CD8-positive, alpha-beta memory T cell (primary cell): ENCODE data around the gene ATP6V1E1. TPM values are rescaled to one million over a fixed set of nuclear protein-coding genes. Genes with fewer than 3 reads are reported as not detected.
"Not testable (repeated sequence)": the region's sequence is repeated elsewhere in the genome, so short reads cannot be mapped to it uniquely, and the experiment has no call there.

Experiments
- CTCF ChIA-PET: fragments of 350-600 bp; sonication (Branson Sonifier 250); formaldehyde crosslinking; loops from one replicate; lab custom pipeline; 2021; ENCODE audit warnings: antibody characterized with exemption; lab: Charles Lee
- POLR2A ChIA-PET: fragments of 350-600 bp; sonication (Branson Sonifier 250); formaldehyde crosslinking; loops from one replicate; lab custom pipeline; 2021; ENCODE audit warnings: antibody characterized with exemption; lab: Charles Lee
- DNase-seq, 5 donors: peaks; one replicate each; pipeline versions ENCODE4 v3.0.0 to v3.0.0-alpha.2; 2020 to 2022; ENCODE audit warnings: mixed read lengths in 1 of 5
- H3K27ac ChIP-seq: one replicate; pipeline ENCODE4 v1.7.0; 2013; ENCODE audit warnings: low read depth, mild to moderate bottlenecking, low read length, moderate library complexity
- H3K27me3 ChIP-seq: 2 replicates; pipeline ENCODE4 v1.7.0; 2013; ENCODE audit warnings: low read length, mild to moderate bottlenecking; ENCODE audit not compliant: insufficient read depth, poor library complexity, severe bottlenecking
- H3K36me3 ChIP-seq: 2 replicates; pipeline ENCODE4 v1.7.0; 2013; ENCODE audit warnings: mild to moderate bottlenecking, low read length, moderate library complexity; ENCODE audit not compliant: insufficient read depth
- H3K4me1 ChIP-seq: 2 replicates; pipeline ENCODE4 v1.7.0; 2013; ENCODE audit warnings: mild to moderate bottlenecking, low read length, moderate library complexity; ENCODE audit not compliant: insufficient read depth
- H3K4me3 ChIP-seq: 2 replicates; pipeline ENCODE4 v1.7.0; 2013; ENCODE audit warnings: mild to moderate bottlenecking, low read length
- H3K9me3 ChIP-seq: 2 replicates; pipeline ENCODE4 v1.7.0; 2013; ENCODE audit warnings: mild to moderate bottlenecking, low read length
- H3K27ac Mint-ChIP-seq, 8 donors: one replicate each; pipeline ENCODE4 v1.8.0; 2020 to 2021; ENCODE audit warnings: mixed read lengths in 8 of 8, mild to moderate bottlenecking in 6 of 8, inconsistent platforms in 3 of 8, moderate library complexity in 3 of 8
- H3K27me3 Mint-ChIP-seq, 2 donors: one replicate each; pipeline ENCODE4 v1.8.0; 2020 to 2021; ENCODE audit warnings: mixed read lengths in 2 of 2, mild to moderate bottlenecking in 1 of 2, moderate library complexity in 1 of 2
- H3K36me3 Mint-ChIP-seq, 3 donors: one replicate each; pipeline ENCODE4 v1.8.0; 2020 to 2021; ENCODE audit warnings: mixed read lengths in 3 of 3, inconsistent platforms in 1 of 3, mild to moderate bottlenecking in 1 of 3
- H3K4me1 Mint-ChIP-seq, 3 donors: one replicate each; pipeline ENCODE4 v1.8.0; 2020 to 2021; ENCODE audit warnings: mixed read lengths in 3 of 3, inconsistent platforms in 1 of 3, mild to moderate bottlenecking in 1 of 3
- H3K4me3 Mint-ChIP-seq, 7 donors: one replicate each; pipeline ENCODE4 v1.8.0; 2020 to 2021; ENCODE audit warnings: mixed read lengths in 7 of 7, mild to moderate bottlenecking in 6 of 7, moderate library complexity in 4 of 7, inconsistent platforms in 2 of 7
- H3K9me3 Mint-ChIP-seq, 5 donors: one replicate each; pipeline ENCODE4 v1.8.0; 2020 to 2022; ENCODE audit warnings: mixed read lengths in 5 of 5, mild to moderate bottlenecking in 3 of 5, moderate library complexity in 2 of 5, inconsistent platforms in 1 of 5
- polyA plus RNA-seq: library from polyadenylated mRNA; unstranded; fragments of 300-500 nt; fragmentation: Illumina TruSeq; gene quantifications from one replicate; pipeline ENCODE4 v1.2.3, GENCODE V29; 2021
- total RNA-seq, 2 experiments: library from RNA; stranded (reverse); gene quantifications; one replicate each; pipeline ENCODE4 v1.2.3, GENCODE V29; 2021

Gene ATP6V1E1
- total and polyA plus RNA-seq, 3 experiments from 2014 or later, result 96.0 to 119 (median 97.6) TPM

DNA sequence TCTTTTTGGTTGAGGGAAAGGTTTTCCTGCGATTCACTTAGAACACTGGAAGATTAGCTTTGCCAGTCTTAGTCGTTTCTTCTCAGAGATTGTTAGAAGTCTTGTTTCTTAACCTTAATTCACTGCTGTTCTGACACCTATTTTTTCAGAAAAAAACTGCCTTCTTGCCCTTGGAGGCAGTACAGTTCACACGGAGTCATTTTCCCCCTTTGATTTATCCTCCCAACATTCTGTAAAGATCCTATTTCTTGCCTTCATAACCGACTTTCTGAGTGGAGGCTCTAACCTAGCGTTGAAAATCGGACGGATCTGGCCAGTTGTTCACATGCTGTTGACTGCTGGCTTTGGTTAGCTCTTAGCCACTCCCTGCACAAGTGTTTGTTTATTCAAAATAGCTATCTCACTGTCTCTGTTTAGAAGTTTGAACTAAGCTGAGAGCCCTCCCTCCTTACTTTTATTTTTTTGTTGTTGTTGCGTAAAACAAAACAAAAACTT lies 10.7 kb upstream of the ATP6V1E1 start:
- peak overlapping the region; percentile 97 for H3K27ac ChIP-seq
- Mint-ChIP-seq H3K9me3 (no peaks in the 10 kb centered on the region), H3K4me3 (peak overlapping the region; percentile 87 to 97 (median 89)), H3K36me3 (peaks cover 0 to 25% (median 4%) of the 10 kb centered on the region in 3 donors), H3K4me1 (peaks cover 22 to 39% (median 29%) of the 10 kb centered on the region in 3 donors), H3K27me3 (peaks cover 0 to 2% of the 10 kb centered on the region in 2 donors), H3K27ac (peak overlapping the region; percentile 95 to 100 (median 98))
- H3K4me1 ChIP-seq, result peaks cover 25% of the 10 kb centered on the region
- no peaks in the 10 kb centered on the region for H3K9me3 ChIP-seq
- H3K36me3 ChIP-seq, result no peaks in the 10 kb centered on the region
- DNase-seq, result peak in 1 of 5 donors; percentile 24
- ChIA-PET CTCF (no interaction called here), POLR2A (interaction anchor here (0.7 to 1.1 kb wide), 3 partner anchors 11 to 438 kb away, joined by 3 to 4 read pairs (median 3); no protein-coding TSS in a partner anchor)
- peak overlapping the region; percentile 85 for H3K4me3 ChIP-seq
- no peaks in the 10 kb centered on the region for H3K27me3 ChIP-seq

DNA sequence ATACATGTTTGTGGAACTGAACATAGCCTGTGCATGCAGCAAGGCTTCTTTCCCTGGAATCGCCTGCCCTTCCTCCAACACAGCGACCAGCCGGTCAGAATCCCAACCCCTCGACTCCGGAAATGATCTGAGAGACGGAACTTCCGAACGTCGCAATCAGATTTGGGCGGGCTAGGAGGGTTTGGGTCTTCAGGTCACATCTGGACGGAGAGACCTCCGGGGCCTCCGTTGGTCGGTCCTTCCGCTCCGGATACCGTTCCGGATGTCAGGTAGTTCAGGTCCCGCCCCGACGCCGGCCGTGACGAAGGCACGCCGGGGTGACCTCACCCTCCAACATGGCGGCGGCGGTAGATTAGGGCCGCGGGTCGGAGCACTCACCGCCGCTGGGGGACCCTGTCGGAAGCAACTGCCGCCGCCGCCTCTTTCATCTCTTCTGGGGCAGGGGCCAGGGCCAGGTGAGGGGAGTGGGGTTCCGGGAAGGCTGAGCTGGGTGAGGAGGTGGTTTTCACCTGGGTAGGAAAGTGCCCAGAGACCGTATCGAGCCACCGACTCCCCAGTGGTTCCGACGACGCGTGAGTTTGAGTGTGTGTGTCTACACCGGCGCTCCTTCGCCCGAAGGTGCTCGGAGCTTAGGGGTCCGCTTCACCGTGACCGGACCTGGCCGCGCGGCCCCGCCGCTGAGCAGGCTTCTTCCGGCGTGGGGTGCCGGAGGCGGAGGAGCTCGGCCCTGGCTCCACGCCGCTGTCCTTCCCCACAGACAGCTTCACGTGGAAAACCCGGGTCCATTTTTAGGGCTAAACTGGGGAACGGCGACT lies 10.1 kb upstream of the ATP6V1E1 start, which contains the start of gene BCL2L13:
TSS of gene BCL2L13 (plus strand) at position 326 of the 815 bp plus-strand sequence. CDS start 16,955 bp downstream, outside the sequence.
- Histone ChIP-seq H3K36me3 (no peaks in the 10 kb centered on the region), H3K4me3 (peak within 1 kb of the TSS; percentile 85), H3K27ac (peak within 1 kb of the TSS; percentile 97), H3K27me3 (no peaks in the 10 kb centered on the region), H3K9me3 (no peaks in the 10 kb centered on the region), H3K4me1 (peaks cover 25% of the 10 kb centered on the region)
- H3K36me3 Mint-ChIP-seq, result peaks cover 0 to 25% (median 4%) of the 10 kb centered on the region in 3 donors
- ChIA-PET CTCF (no interaction called here), POLR2A (interaction anchor here (1.1 kb wide), 2 partner anchors 11 to 439 kb away, joined by 3 to 4 read pairs; no protein-coding TSS in a partner anchor)
- H3K4me3 Mint-ChIP-seq, result peak within 1 kb of the TSS; percentile 87 to 97 (median 89)
- peak; percentile 83 to 92 (median 85) for DNase-seq
- H3K27me3 Mint-ChIP-seq, result peaks cover 0 to 2% of the 10 kb centered on the region in 2 donors
- H3K9me3 Mint-ChIP-seq, result no peaks in the 10 kb centered on the region
- peaks cover 22 to 39% (median 29%) of the 10 kb centered on the region in 3 donors for H3K4me1 Mint-ChIP-seq
- H3K27ac Mint-ChIP-seq, result peak within 1 kb of the TSS; percentile 95 to 100 (median 98)

DNA sequence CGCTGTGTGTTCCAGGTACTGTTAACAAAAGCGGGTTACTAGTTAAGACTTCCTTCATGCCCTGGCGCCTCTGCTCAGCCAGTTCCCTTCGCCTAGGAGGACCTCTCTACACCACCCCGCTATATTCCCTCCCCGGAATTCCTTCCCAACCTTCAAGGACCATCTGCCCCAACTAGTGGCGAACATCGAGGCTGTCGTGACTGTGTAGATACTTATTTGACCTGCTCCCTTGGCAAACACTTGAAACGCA lies 9.6 kb upstream of the ATP6V1E1 start:
- Mint-ChIP-seq H3K27ac (peak overlapping the region; percentile 95 to 100 (median 98)), H3K4me3 (peak overlapping the region; percentile 87 to 97 (median 89)), H3K4me1 (peaks cover 22 to 39% (median 28%) of the 10 kb centered on the region in 3 donors), H3K27me3 (peaks cover 0 to 2% of the 10 kb centered on the region in 2 donors), H3K36me3 (peaks cover 0 to 25% (median 4%) of the 10 kb centered on the region in 3 donors), H3K9me3 (no peaks in the 10 kb centered on the region)
- H3K36me3 ChIP-seq, result no peaks in the 10 kb centered on the region
- ChIA-PET POLR2A (no interaction called here), CTCF (no interaction called here)
- DNase-seq, result no peak
- no peaks in the 10 kb centered on the region for H3K27me3 ChIP-seq
- no peaks in the 10 kb centered on the region for H3K9me3 ChIP-seq
- peaks cover 25% of the 10 kb centered on the region for H3K4me1 ChIP-seq
- peak overlapping the region; percentile 85 for H3K4me3 ChIP-seq
- peak overlapping the region; percentile 97 for H3K27ac ChIP-seq

DNA sequence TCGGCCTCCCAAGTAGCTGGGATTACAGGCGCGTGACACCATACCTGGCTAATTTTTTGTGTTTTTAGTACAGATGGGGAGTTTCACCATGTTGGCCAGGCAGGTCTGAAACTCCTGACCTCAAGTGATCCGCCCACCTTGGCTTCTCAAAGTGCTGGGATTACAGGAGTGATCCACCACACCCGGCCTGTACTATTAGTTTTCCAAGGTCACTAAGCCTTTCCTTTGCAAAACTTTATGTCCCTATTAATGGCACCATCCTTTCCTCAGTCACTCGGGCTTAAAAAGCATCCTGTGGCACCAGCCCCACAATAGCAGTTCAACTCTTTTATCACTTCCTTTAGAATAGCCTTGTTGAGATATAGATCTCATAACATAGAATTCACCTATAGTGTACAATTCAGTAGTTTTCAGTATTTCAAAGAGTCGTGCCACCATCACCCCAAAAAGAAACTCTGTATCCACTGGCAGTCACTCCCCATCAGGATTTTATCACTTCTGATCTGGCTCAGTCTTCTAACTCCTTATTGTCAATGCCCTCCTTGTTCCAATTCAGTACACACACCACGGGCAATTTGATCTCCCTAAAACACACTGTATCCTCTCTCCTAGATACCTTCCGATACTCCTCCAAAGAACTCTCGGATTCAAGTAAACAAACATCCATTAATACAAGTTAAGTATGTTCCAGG lies 9.1 kb upstream of the ATP6V1E1 start:
- H3K4me1 Mint-ChIP-seq, result peaks cover 19 to 35% (median 24%) of the 10 kb centered on the region in 3 donors
- peaks cover 0 to 21% (median 0%) of the 10 kb centered on the region in 3 donors for H3K36me3 Mint-ChIP-seq
- H3K4me3 Mint-ChIP-seq, result peak overlapping the region; percentile 87 to 97 (median 89)
- H3K27me3 Mint-ChIP-seq, result peaks cover 0 to 2% of the 10 kb centered on the region in 2 donors
- Histone ChIP-seq H3K27ac (peak overlapping the region; percentile 97), H3K4me1 (peaks cover 25% of the 10 kb centered on the region), H3K9me3 (no peaks in the 10 kb centered on the region), H3K36me3 (no peaks in the 10 kb centered on the region), H3K4me3 (peak overlapping the region; percentile 85), H3K27me3 (no peaks in the 10 kb centered on the region)
- H3K9me3 Mint-ChIP-seq, result no peaks in the 10 kb centered on the region
- no peak for DNase-seq
- CTCF ChIA-PET, result no interaction called here
- POLR2A ChIA-PET, result no interaction called here
- peak overlapping the region; percentile 95 to 100 (median 98) for H3K27ac Mint-ChIP-seq

DNA sequence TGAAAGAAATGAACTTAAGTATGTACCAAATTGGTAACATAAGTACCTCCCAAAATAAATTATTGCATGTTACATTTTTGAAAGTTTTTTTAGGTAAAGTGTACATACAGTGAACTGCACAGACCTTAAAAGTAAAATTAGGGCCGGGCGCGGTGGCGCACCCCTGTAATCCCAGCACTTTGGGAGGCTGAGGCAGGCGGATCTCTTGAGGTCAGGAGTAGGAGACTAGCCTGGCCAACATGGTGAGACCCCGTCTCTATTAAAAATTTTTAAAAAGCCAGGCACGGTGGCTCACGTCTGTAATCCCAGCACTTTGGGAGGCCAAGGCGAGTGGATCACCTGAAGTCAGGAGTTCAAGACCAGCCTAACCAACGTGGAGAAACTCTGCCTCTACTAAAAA lies 8.3 kb upstream of the ATP6V1E1 start:
- H3K9me3 ChIP-seq, H3K27me3 Mint-ChIP-seq, H3K9me3 Mint-ChIP-seq, POLR2A ChIA-PET, CTCF ChIA-PET, H3K27ac ChIP-seq, H3K27ac Mint-ChIP-seq, DNase-seq, H3K4me3 ChIP-seq, H3K27me3 ChIP-seq, H3K36me3 ChIP-seq: not testable (repeated sequence)
- Mint-ChIP-seq H3K36me3 (peaks cover 0 to 21% (median 0%) of the 10 kb centered on the region in 3 donors), H3K4me3 (peak overlapping the region in 1 of 7 donors; percentile 32), H3K4me1 (peaks cover 19 to 35% (median 24%) of the 10 kb centered on the region in 3 donors)
- H3K4me1 ChIP-seq, result peaks cover 25% of the 10 kb centered on the region

DNA sequence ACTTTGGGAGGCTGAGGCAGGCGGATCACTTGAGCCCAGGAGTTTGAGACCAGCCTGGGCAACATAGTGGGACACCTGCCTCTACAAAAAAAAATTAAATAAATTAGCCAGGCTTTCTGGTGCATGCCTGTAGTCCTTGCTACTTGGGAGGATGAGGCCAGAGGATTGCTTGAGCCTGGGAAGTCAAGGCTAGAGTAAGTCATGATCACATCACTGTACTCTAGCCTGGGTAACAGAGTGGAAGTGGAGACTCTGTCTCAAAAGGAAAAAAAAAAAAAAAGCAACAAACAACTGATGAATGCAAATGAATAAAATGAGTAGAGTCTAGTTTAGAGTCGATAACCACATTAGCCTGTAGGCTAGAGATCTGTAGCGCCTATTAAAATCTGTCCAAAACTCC lies 6.1 kb upstream of the ATP6V1E1 start:
- H3K4me1 ChIP-seq, result peaks cover 17% of the 10 kb centered on the region
- H3K27ac ChIP-seq, result peak overlapping the region; percentile 82
- DNase-seq, result no peak
- Mint-ChIP-seq H3K27me3 (peaks cover 0 to 2% of the 10 kb centered on the region in 2 donors), H3K4me1 (peaks cover 14 to 21% (median 18%) of the 10 kb centered on the region in 3 donors), H3K4me3 (peak overlapping the region in 1 of 7 donors; percentile 40), H3K36me3 (peaks cover 0 to 14% (median 0%) of the 10 kb centered on the region in 3 donors), H3K27ac (no peak overlapping the region), H3K9me3 (no peaks in the 10 kb centered on the region)
- ChIA-PET CTCF (no interaction called here), POLR2A (no interaction called here)
- no peaks in the 10 kb centered on the region for H3K9me3 ChIP-seq
- no peak overlapping the region for H3K4me3 ChIP-seq
- no peaks in the 10 kb centered on the region for H3K27me3 ChIP-seq
- H3K36me3 ChIP-seq, result no peaks in the 10 kb centered on the region

DNA sequence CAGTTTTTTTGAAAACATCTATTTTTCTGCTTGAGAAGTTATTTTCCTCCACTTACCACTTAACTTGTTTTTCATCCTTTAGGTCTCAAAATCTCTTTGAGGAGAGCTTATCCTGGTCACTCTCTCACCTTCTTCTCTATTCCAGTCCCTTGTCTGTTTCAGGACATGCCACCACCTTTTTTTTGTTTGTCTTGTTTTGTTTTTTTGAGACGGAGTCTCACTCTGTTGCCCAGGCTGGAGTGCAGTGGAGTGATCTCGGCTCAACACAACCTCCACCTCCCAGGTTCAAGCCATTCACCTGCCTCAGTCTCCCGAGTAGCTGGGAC lies 5.4 kb upstream of the ATP6V1E1 start:
- peak overlapping the region in 1 of 8 donors; percentile 73 for H3K27ac Mint-ChIP-seq
- no peaks in the 10 kb centered on the region for H3K27me3 ChIP-seq
- CTCF ChIA-PET, result no interaction called here
- no peak for DNase-seq
- peaks cover 16% of the 10 kb centered on the region for H3K4me1 ChIP-seq
- H3K4me1 Mint-ChIP-seq, result peaks cover 8 to 21% (median 18%) of the 10 kb centered on the region in 3 donors
- peaks cover 0 to 9% (median 0%) of the 10 kb centered on the region in 3 donors for H3K36me3 Mint-ChIP-seq
- H3K9me3 ChIP-seq, result no peaks in the 10 kb centered on the region
- no peaks in the 10 kb centered on the region for H3K36me3 ChIP-seq
- H3K27ac ChIP-seq, result peak overlapping the region; percentile 82
- peaks cover 0 to 2% of the 10 kb centered on the region in 2 donors for H3K27me3 Mint-ChIP-seq
- POLR2A ChIA-PET, result no interaction called here
- peak overlapping the region in 1 of 7 donors; percentile 24 for H3K4me3 Mint-ChIP-seq
- H3K9me3 Mint-ChIP-seq, result no peaks in the 10 kb centered on the region
- H3K4me3 ChIP-seq, result no peak overlapping the region
